H9 (cell line): ENCODE measurements around the gene SPOP. TPM values are rescaled to one million over a fixed set of nuclear protein-coding genes. Genes with fewer than 3 reads are reported as not detected.

ENCODE experiments used
- DNase-seq: peaks from one replicate; pipeline ENCODE4 v3.0.0-alpha.2; 2017
- H2AFZ ChIP-seq: one replicate; pipeline ENCODE4 v1.6.1; 2013; ENCODE audit warnings: mild to moderate bottlenecking, low read length, control low read depth, moderate library complexity
- H2AK5ac ChIP-seq: 2 replicates; pipeline ENCODE4 v1.6.1; 2013; ENCODE audit warnings: low read length, control low read depth, mixed read lengths; ENCODE audit not compliant: insufficient read length
- H2BK120ac ChIP-seq: one replicate; pipeline ENCODE4 v1.6.1; 2013; ENCODE audit warnings: low read depth, mild to moderate bottlenecking, low read length, control low read depth, inconsistent platforms; ENCODE audit not compliant: poor library complexity, severe bottlenecking
- H2BK12ac ChIP-seq: 2 replicates; pipeline ENCODE4 v1.6.1; 2013; ENCODE audit warnings: low read length, control low read depth, mixed read lengths, low read depth; ENCODE audit not compliant: insufficient read length
- H2BK15ac ChIP-seq: 2 replicates; pipeline ENCODE4 v1.6.1; 2013; ENCODE audit warnings: low read depth, low read length, control low read depth
- H2BK20ac ChIP-seq: one replicate; pipeline ENCODE4 v1.6.1; 2013; ENCODE audit warnings: low read depth, mild to moderate bottlenecking, low read length, control low read depth, inconsistent platforms; ENCODE audit not compliant: poor library complexity, severe bottlenecking
- H2BK5ac ChIP-seq: 2 replicates; pipeline ENCODE4 v1.6.1; 2013; ENCODE audit warnings: low read length, control low read depth, mixed read lengths; ENCODE audit not compliant: insufficient read length
- H3K14ac ChIP-seq: 2 replicates; pipeline ENCODE4 v1.6.1; 2013; ENCODE audit warnings: low read length, control low read depth; ENCODE audit not compliant: insufficient read depth
- H3K18ac ChIP-seq: 2 replicates; pipeline ENCODE4 v1.6.1; 2013; ENCODE audit warnings: low read depth, mild to moderate bottlenecking, mixed read lengths, low read length, control low read depth; ENCODE audit not compliant: insufficient read length
- H3K23ac ChIP-seq: 2 replicates; pipeline ENCODE4 v1.6.1; 2013; ENCODE audit warnings: low read length, control low read depth, mixed read lengths, low read depth; ENCODE audit not compliant: insufficient read length
- H3K23me2 ChIP-seq: 2 replicates; pipeline ENCODE4 v1.6.1; 2013; ENCODE audit warnings: low read depth, mild to moderate bottlenecking, mixed read lengths, low read length, control low read depth; ENCODE audit not compliant: insufficient read length, poor library complexity, severe bottlenecking
- H3K27ac ChIP-seq: 2 replicates; pipeline ENCODE4 v1.5.1; 2013; ENCODE audit warnings: low read length, control low read depth, mixed read lengths, low read depth; ENCODE audit not compliant: insufficient read length
- H3K27me3 ChIP-seq: 2 replicates; pipeline ENCODE4 v1.6.1; 2013; ENCODE audit warnings: low read length, control low read depth, inconsistent platforms; ENCODE audit not compliant: insufficient read depth
- H3K4ac ChIP-seq: 2 replicates; pipeline ENCODE4 v1.6.1; 2013; ENCODE audit warnings: low read depth, mild to moderate bottlenecking, control low read depth, inconsistent platforms, low read length, moderate library complexity
- H3K4me1 ChIP-seq: 2 replicates; pipeline ENCODE4 v1.6.1; 2013; ENCODE audit warnings: low read length, control low read depth, inconsistent platforms; ENCODE audit not compliant: insufficient read depth
- H3K4me2 ChIP-seq: 2 replicates; pipeline ENCODE4 v1.6.1; 2013; ENCODE audit warnings: low read length, control low read depth, mixed read lengths; ENCODE audit not compliant: insufficient read length, insufficient read depth
- H3K56ac ChIP-seq: 2 replicates; pipeline ENCODE4 v1.6.1; 2013; ENCODE audit warnings: low read depth, mild to moderate bottlenecking, mixed read lengths, low read length, control low read depth; ENCODE audit not compliant: insufficient read length
- H3K79me1 ChIP-seq: 2 replicates; pipeline ENCODE4 v1.6.1; 2013; ENCODE audit warnings: low read depth, mild to moderate bottlenecking, moderate library complexity, low read length, control low read depth, inconsistent platforms; ENCODE audit not compliant: insufficient read depth, poor library complexity, severe bottlenecking
- H3K79me2 ChIP-seq: 2 replicates; pipeline ENCODE4 v1.6.1; 2013; ENCODE audit warnings: low read length, control low read depth, inconsistent platforms; ENCODE audit not compliant: insufficient read depth
- H3K9ac ChIP-seq: 2 replicates; pipeline ENCODE4 v1.6.1; 2013; ENCODE audit warnings: low read length, control low read depth, mixed read lengths; ENCODE audit not compliant: insufficient read length; ENCODE audit errors: extremely low read depth
- H3K9me3 ChIP-seq: one replicate; pipeline ENCODE4 v1.6.1; 2013; ENCODE audit warnings: low read depth, low read length, inconsistent platforms; ENCODE audit not compliant: control insufficient read depth
- H3T11ph ChIP-seq: one replicate; pipeline ENCODE4 v1.6.1; 2013; ENCODE audit warnings: mild to moderate bottlenecking, low read length, control low read depth, inconsistent platforms
- H4K20me1 ChIP-seq: one replicate; pipeline ENCODE4 v1.6.1; 2013; ENCODE audit not compliant: control insufficient read depth, insufficient read length, insufficient read depth
- H4K5ac ChIP-seq: 2 replicates; pipeline ENCODE4 v1.6.1; 2013; ENCODE audit warnings: low read depth, mild to moderate bottlenecking, mixed read lengths, low read length, control low read depth; ENCODE audit not compliant: insufficient read length
- H4K8ac ChIP-seq: replicated peaks from 2 replicates; pipeline ENCODE4 v1.6.1; 2013; ENCODE audit warnings: low read length, control low read depth, mixed read lengths, low read depth; ENCODE audit not compliant: insufficient read length
- H4K91ac ChIP-seq: 2 replicates; pipeline ENCODE4 v1.6.1; 2013; ENCODE audit warnings: low read depth, mild to moderate bottlenecking, moderate library complexity, mixed read lengths, low read length, control low read depth; ENCODE audit not compliant: insufficient read length
- H3K27ac Mint-ChIP-seq, 3 experiments: 2 replicates in 2 of 3; 3 replicates in 1 of 3; pipeline ENCODE4 v1.8.0; 2020 to 2021; ENCODE audit warnings: mixed read lengths in 3 of 3, mild to moderate bottlenecking in 1 of 3, moderate library complexity in 1 of 3
- H3K27me3 Mint-ChIP-seq: 2 replicates; pipeline ENCODE4 v1.8.0; 2021; ENCODE audit warnings: low read depth, mild to moderate bottlenecking, moderate library complexity, mixed read lengths
- H3K36me3 Mint-ChIP-seq, 3 experiments: 2 replicates in 2 of 3; 3 replicates in 1 of 3; pipeline ENCODE4 v1.8.0; 2020 to 2021; ENCODE audit warnings: low read depth in 3 of 3, mixed read lengths in 3 of 3; ENCODE audit not compliant: insufficient read depth in 1 of 3
- H3K4me1 Mint-ChIP-seq, 2 experiments: 2 replicates each; pipeline ENCODE4 v1.8.0; 2020; ENCODE audit warnings: mixed read lengths in 2 of 2
- H3K4me3 Mint-ChIP-seq, 2 experiments: 2 replicates in 1 of 2; 3 replicates in 1 of 2; pipeline ENCODE4 v1.8.0; 2020 to 2021; ENCODE audit warnings: mild to moderate bottlenecking in 2 of 2, mixed read lengths in 2 of 2, moderate library complexity in 1 of 2
- H3K9me3 Mint-ChIP-seq, 2 experiments: 2 replicates in 1 of 2; 3 replicates in 1 of 2; pipeline ENCODE4 v1.8.0; 2020; ENCODE audit warnings: mild to moderate bottlenecking in 2 of 2, mixed read lengths in 2 of 2, moderate library complexity in 1 of 2
- CTCF ChIP-seq: fragments of 200-600 bp; sonication (generic); conservative IDR thresholded peaks from 3 replicates; pipeline ENCODE4 v1.8.0; 2021; ENCODE audit warnings: antibody characterized with exemption, mild to moderate bottlenecking
- WGBS: extraction: QIAGEN DNeasy Blood & Tissue Kit; methylation state at CpG from one replicate; pipeline ENCODE4 v1.1.7; 2013; ENCODE audit warnings: missing lambda C conversion rate, low lambda C conversion rate, mixed read lengths; ENCODE audit not compliant: insufficient read length; ENCODE audit errors: extremely low coverage; 5-methylcytosine and 5-hydroxymethylcytosine counted together
- total RNA-seq: library from RNA; stranded (reverse); gene quantifications from 2 replicates; pipeline ENCODE4 v1.2.1, GENCODE V29; 2021

Gene SPOP
- total RNA-seq, 1 experiment from 2014 or later = 33.7 TPM

- H3K9me3 ChIP-seq = no peaks in the 10 kb centered on the region
- Mint-ChIP-seq H3K4me3 (no peak overlapping the region), H3K27me3 (no peaks in the 10 kb centered on the region; the same call in 1 of the 2 replicates), H3K27ac (no peak overlapping the region; a peak in 1 of 7 replicates), H3K4me1 (peaks cover 15 to 23% of the 10 kb centered on the region in 2 experiments), H3K9me3 (no peaks in the 10 kb centered on the region), H3K36me3 (no peaks in the 10 kb centered on the region)
- H3K4me1 ChIP-seq = no peaks in the 10 kb centered on the region; the same call in 1 of the 2 replicates
- H3K14ac ChIP-seq = no peak overlapping the region
- no peak overlapping the region for H4K8ac ChIP-seq
- H3T11ph ChIP-seq = no peak overlapping the region
- H2BK5ac ChIP-seq = no peak overlapping the region
- H2AFZ ChIP-seq = no peak overlapping the region
- H2BK120ac ChIP-seq = no peak overlapping the region
- H2BK12ac ChIP-seq = no peak overlapping the region
- no peak overlapping the region for H2BK20ac ChIP-seq
- no peaks in the 10 kb centered on the region for H4K20me1 ChIP-seq
- no peak for TF ChIP-seq CTCF
- H3K56ac ChIP-seq = no peak overlapping the region
- H3K23ac ChIP-seq = no peak overlapping the region
- DNase-seq = no peak
- H2BK15ac ChIP-seq = no peak overlapping the region
- H3K27me3 ChIP-seq = no peaks in the 10 kb centered on the region
- H3K79me2 ChIP-seq = no peaks in the 10 kb centered on the region
- H4K91ac ChIP-seq = no peak overlapping the region
- H3K27ac ChIP-seq = no peak overlapping the region
- peaks cover 6% of the 10 kb centered on the region for H3K79me1 ChIP-seq
- no peak overlapping the region for H4K5ac ChIP-seq
- no peak overlapping the region for H3K4ac ChIP-seq
- H3K23me2 ChIP-seq = no peaks in the 10 kb centered on the region
- H2AK5ac ChIP-seq = no peak overlapping the region
- H3K18ac ChIP-seq = no peak overlapping the region
- no peak overlapping the region for H3K9ac ChIP-seq
- no peak overlapping the region for H3K4me2 ChIP-seq
- no CpG with 5 or more reads among the region's 8 CpGs for WGBS
These were observed 30.7 kb downstream of the SPOP start for GRCh38 chr17:49647256-49647585.
